ENCODE data around the gene CD27. TPM values are rescaled to one million over a fixed set of nuclear protein-coding genes. Genes with fewer than 3 reads are reported as not detected.

CD27 gene
- total and polyA plus RNA-seq, 8 donors: 1.2 to 3.2 (median 2.2) TPM

GRCh38 chr12:6423267-6424007, 21.3 kb upstream of the CD27 start:
- no peaks in the 10 kb centered on the region for H3K9me3 ChIP-seq
- no peak overlapping the region for H3K4me3 ChIP-seq
- intact Hi-C loops (cut with DNase I): loop anchor here in 1 of 2 donors (5.0 to 10.0 kb wide), 2 partner anchors 44 to 111 kb away; partner anchors contain the start of gene GAPDH
- H3K4me1 ChIP-seq: peaks cover 10 to 25% of the 10 kb centered on the region in 2 donors
- DNase-seq (peak; percentile 80 to 92 (median 85)), ATAC-seq (peak; percentile 99)
- H3K36me3 ChIP-seq: no peaks in the 10 kb centered on the region
- no peaks in the 10 kb centered on the region for H3K27me3 ChIP-seq
- H3K27ac ChIP-seq: no peak overlapping the region
- TF ChIP-seq, protein P1, sequence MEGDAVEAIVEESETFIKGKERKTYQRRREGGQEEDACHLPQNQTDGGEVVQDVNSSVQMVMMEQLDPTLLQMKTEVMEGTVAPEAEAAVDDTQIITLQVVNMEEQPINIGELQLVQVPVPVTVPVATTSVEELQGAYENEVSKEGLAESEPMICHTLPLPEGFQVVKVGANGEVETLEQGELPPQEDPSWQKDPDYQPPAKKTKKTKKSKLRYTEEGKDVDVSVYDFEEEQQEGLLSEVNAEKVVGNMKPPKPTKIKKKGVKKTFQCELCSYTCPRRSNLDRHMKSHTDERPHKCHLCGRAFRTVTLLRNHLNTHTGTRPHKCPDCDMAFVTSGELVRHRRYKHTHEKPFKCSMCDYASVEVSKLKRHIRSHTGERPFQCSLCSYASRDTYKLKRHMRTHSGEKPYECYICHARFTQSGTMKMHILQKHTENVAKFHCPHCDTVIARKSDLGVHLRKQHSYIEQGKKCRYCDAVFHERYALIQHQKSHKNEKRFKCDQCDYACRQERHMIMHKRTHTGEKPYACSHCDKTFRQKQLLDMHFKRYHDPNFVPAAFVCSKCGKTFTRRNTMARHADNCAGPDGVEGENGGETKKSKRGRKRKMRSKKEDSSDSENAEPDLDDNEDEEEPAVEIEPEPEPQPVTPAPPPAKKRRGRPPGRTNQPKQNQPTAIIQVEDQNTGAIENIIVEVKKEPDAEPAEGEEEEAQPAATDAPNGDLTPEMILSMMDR (IDR thresholded peaks at IDR 0.05): peak; percentile 78 to 93

- no peaks in the 10 kb centered on the region for H3K9me3 ChIP-seq
- H3K27me3 ChIP-seq: no peaks in the 10 kb centered on the region
- H3K36me3 ChIP-seq: no peaks in the 10 kb centered on the region
- H3K4me1 ChIP-seq: peaks cover 10 to 25% of the 10 kb centered on the region in 2 donors
- H3K4me3 ChIP-seq: no peak overlapping the region
- TF ChIP-seq, protein P1 (IDR thresholded peaks at IDR 0.05): no peak
- no peak overlapping the region for H3K27ac ChIP-seq
- no peak for DNase-seq
- intact Hi-C loops (cut with DNase I): loop anchor here in 1 of 2 donors (5.0 to 10.0 kb wide), 2 partner anchors 43 to 111 kb away; partner anchors contain the start of gene GAPDH
- ATAC-seq: peak; percentile 10
These were observed 20.8 kb upstream of the CD27 start for GRCh38 chr12:6424008-6424347.

- Histone ChIP-seq H3K27me3 (no peaks in the 10 kb centered on the region), H3K27ac (no peak overlapping the region), H3K36me3 (no peaks in the 10 kb centered on the region), H3K9me3 (no peaks in the 10 kb centered on the region), H3K4me1 (peaks cover 10 to 26% of the 10 kb centered on the region in 2 donors), H3K4me3 (no peak overlapping the region)
- TF ChIP-seq, protein P1 (IDR thresholded peaks at IDR 0.05): no peak
- ATAC-seq (no peak), DNase-seq (no peak)
- intact Hi-C loops (cut with DNase I): loop anchor here in 1 of 2 donors (5.0 to 10.0 kb wide), 2 partner anchors 42 to 110 kb away; partner anchors contain the start of gene GAPDH
These were observed 19.9 kb upstream of the CD27 start for GRCh38 chr12:6424866-6425265.

- peaks cover 11 to 33% of the 10 kb centered on the region in 2 donors for H3K4me1 ChIP-seq
- intact Hi-C loops (cut with DNase I): loop anchor here in 1 of 2 donors (10.0 kb wide), 1 partner anchor 109 kb away; the partner anchor contains the start of gene GAPDH
- ATAC-seq (no peak), DNase-seq (no peak)
- no peak overlapping the region for H3K4me3 ChIP-seq
- H3K9me3 ChIP-seq: no peaks in the 10 kb centered on the region
- no peaks in the 10 kb centered on the region for H3K36me3 ChIP-seq
- H3K27me3 ChIP-seq: no peaks in the 10 kb centered on the region
- TF ChIP-seq, protein P1 (IDR thresholded peaks at IDR 0.05): no peak
- no peak overlapping the region for H3K27ac ChIP-seq
These were observed 18.9 kb upstream of the CD27 start for GRCh38 chr12:6425590-6426531.

All from left lung (tissue), 10 donors.